Testis (tissue), 2 donors: Measurements from ENCODE around the gene NCOR2.

ENCODE experiments used
- CTCF ChIP-seq, 3 experiments: fragments of 450-650 bp in 2 of 3; fragments of 200-600 bp in 1 of 3; sonication (generic) in 1 of 3; IDR thresholded peaks; one replicate each; pipeline ENCODE4 v1.5.1; 2016 to 2019; ENCODE audit warnings: antibody characterized with exemption in 3 of 3, mild to moderate bottlenecking in 2 of 3, moderate library complexity in 1 of 3
- POLR2A ChIP-seq: fragments of 450-650 bp; IDR thresholded peaks from one replicate; pipeline ENCODE4 v1.6.1; 2017; ENCODE audit warnings: antibody characterized with exemption, mild to moderate bottlenecking, moderate library complexity

- TF ChIP-seq POLR2A (no peak), CTCF (IDR thresholded peaks at IDR 0.05) (no peak)
Observed at GRCh38 chr12:124579921-124580517, 12.6 kb upstream of the NCOR2 start.
